ENCODE data around the gene RHOBTB1.
"Not testable (repeated sequence)": the region's sequence is repeated elsewhere in the genome, so short reads cannot be mapped to it uniquely, and the experiment has no call there.

RHOBTB1 gene

DNA sequence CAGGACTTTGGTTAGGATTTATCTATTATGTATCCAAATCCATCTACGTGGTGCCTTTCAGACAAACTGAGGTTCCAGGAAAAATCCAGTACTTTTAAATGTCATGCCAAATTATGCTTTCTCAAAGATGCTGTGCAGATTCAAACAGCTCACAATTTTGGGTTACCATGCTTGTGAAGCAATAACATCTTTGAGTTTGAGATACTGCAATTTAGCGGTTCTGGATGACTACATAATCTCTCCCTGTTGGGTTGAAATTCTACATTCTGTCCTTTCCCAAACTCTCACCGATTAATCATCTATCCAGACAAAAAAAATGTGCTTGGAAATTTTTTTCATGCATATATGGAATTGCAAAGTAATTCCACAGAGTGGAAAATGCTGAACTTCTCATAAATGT is 3.5 kb downstream of the RHOBTB1 start:
- no peak for DNase-seq

DNA sequence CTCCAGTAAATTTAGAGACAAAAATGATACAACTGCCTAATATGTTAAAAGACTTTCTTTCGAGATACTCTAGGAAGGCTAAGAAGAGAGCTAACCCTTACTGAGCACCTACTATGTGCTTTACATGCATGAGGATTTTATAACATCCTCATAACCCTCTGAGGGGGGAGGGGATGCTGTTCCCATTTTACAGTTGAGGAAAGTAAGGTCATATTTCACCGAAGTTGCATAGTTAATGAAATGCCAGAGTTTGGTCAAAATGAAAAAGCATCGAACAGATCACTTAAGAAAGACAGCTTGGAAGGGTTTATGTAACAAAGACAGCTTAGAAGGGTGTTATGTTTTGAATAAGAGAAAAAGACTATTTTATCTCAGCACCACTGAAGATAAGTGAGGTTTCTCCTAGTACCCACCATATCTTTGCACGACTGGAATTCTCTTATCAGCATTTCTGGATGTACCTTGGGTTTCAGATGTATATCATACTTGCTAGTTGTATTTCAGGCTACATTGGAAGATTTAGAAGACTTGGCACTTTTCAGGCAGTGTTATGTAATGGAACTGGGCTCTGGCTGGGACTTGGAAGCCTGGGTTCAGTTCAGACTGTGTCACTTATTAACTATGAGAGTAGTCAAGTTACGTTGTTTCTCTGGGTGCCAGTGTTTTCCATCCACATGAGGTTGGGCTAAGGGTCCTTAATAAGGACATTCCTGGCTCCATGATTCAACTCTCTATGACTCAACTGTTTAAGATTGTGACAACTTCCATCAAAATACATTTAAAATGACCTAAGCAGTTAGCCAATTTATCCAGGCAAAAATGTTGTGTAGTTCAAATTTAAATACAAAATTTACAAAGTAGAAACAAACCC is 6.0 kb downstream of the RHOBTB1 start:
- DNase-seq, result no peak

DNA sequence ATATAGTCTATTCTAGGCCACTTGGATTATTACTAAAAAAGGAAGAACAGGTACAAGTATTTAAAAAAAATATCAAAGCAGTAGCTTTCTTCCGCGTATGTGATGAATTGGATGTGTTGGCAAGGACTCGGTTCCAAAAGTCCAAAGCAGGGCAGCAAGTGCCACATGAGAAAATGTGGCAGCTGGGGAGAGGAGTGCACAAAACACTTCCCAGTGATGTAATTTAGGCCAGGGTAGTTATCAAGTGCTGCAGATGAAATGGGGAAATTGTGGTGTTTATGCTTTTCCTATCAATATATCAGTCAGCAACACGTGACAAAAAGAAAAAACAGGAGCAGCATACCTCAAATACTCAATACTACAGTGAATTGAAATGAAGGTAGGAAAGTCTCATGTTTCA is 7.0 kb downstream of the RHOBTB1 start:
- DNase-seq, result no peak

DNA sequence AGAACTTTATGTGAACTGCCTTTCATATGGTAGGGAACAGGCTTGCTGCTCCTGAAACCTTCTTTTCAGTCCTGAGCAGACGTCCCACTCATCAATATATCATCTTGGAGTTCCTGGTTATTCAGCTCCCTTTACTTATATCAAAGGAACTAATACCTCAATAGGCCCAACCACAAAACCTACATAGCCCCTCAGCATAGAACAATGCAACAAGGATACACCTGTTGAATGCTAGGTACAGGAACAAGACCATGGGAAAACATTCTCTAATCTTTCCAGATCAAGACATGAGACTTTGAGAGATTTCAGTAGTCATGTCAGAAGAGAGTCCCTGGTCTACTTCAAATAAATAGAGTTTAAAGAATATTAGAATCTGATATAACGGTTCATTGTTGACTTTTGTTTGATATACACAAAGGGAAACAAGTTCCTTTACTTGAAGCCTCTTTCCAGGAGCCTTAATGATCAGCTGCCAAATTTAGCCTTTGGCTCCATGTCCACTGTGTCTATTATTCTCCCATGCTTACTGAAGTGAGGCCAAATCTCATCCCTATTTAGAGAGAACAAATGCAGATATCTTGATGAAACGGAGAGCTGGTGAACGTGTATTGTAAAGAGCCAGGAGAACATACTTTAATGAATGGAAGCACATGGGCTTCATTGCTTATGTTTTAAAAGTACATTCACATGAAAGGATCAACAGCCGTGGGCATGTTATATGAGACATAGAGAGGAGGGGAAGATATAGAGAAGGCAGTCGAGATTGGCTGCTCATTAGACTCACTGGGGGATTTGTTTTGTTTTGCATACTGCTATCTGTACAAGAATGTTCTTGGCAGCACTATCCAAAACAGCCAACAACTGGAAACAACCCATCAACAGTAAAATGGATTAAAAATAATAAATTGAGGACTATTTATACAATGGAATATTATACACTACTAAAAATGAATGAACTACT is 9.5 kb downstream of the RHOBTB1 start:
- DNase-seq, result no peak

DNA sequence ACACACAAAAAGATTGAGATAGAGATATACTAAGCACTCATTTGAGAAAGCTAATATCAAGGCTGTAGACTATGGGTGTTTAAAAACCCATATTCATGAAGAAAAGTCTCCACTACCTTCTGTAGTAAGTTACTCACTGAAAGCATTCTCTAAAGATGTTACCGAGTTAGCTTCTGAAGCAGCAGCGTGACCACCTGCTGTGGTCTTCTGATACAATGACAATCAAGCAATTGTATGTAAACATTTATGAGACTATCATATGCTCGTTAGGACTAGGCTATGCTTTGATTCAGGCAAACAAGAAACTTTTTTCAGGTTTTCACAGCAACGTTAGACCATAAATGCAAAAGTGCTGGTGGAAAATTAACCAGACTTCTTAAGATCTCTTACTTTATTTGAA is 11.2 kb downstream of the RHOBTB1 start:
- DNase-seq, result no peak

DNA sequence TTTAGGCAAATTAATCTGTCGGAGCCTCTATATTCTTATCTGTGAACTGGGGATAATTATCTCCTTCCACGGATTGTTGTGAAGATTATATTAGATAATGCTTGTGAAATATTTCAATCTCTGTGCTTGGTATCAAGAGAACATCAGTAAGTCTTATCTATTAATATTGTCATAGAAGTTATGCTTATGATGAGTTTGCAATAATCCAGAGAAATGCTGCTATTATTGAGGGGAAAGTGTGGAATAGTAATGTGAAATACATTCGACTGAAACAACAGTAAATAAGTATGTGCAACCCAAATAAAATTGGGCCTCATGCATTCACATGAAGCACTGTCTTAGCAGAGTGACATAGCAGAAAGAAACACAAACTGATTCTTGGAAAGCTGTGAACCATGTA is 13.7 kb downstream of the RHOBTB1 start:
- DNase-seq, result no peak

DNA sequence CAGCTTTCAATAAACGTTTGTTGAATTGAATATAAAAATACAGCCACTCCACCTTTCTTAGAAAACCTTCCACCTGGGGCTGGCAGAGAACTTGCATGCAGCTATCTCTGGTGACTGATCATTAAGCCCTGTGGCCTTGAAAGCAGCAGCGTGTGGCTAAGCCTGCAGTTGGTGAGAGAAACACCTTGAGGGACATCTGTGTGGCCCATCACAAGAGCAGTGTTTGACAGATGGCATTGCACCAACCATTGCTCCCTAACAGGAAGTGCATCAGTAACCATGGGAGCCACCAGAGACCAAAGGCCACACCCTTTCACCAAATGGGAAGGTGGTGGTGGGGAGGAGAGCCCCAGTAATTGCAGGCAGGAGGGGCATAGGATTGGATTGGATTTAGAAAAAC is 22.4 kb downstream of the RHOBTB1 start:
- DNase-seq, result no peak

DNA sequence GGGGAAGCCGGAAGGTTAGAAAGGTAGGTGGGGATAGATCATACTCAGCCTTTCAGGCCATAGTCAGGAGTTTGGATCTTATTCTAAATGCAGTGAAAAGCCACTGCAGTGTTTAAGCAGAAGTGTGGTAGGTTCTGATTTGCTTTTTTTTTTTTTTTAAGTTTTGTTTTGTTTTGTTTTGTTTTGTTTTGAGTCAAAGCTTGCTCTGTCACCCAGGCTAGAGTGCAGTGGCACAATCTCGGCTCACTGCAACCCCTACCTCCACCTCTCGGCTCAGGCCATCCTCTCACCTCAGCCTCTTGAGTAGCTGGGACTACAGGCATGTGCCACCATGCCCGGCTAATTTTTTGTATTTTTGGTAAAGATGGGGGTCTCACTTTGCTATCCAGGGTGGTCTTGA is 23.5 kb downstream of the RHOBTB1 start:
- DNase-seq, result no peak

DNA sequence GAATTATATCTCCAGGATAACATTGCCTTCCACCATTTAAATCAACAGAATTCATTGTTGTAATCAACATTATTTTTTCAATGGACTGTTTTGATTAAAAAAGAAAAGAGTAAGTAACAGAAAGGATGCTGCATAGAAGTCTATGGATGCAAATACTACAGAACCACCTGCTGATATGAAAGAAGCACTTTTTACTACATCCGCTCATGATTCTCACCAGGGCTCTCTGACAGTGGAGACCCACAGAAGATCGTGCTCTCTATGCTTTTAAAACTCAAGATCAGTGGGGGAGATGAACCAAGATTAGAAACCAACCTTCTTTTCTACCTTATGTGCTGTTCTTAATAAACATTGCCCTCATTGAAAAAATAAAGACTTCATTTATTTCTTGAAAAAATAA is 24.4 kb downstream of the RHOBTB1 start:
- DNase-seq, result no peak

DNA sequence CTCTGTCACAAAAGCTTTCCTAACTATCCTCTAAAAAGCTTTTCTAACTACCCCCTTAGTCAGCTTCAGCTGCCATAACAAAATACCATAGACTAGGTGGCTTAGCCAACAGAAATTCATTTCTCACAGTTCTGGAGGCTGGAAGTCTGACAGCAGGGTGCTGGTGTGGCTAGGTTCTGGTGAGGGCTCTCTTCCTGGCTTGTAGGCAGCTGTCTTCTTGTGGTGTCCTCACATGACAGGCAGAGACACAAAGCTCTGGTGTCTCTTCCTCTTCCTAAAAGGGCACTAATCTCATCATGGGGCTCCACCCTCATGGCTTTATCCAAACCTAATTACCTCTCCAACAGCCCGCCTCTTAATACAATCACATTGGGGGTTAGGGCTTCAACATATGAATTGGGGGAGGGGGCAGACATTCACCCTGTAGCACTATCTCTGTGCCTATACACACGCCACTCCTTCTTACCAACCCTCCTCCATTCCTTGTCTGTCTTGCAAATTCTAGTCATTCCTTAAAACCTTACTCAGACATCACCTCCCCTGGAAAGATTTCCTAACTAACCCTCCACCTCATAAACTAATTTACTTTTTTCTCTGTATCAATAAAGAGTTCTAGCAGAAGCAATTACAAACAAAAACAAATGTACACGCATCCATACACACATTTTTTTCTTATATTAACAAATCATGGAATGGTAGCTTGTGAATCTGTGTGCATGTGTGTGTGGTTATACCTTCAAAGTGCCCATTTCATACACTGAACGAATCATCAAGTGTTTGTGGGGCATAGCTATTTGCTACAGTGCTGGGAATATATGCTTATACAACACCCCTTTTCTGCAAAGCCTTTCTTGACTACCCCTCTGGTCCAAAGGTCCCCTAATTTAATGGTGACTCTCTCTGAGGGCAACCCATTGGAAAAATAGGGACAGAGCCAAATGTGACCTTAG is 26.4 kb downstream of the RHOBTB1 start:
- no peak for DNase-seq

DNA sequence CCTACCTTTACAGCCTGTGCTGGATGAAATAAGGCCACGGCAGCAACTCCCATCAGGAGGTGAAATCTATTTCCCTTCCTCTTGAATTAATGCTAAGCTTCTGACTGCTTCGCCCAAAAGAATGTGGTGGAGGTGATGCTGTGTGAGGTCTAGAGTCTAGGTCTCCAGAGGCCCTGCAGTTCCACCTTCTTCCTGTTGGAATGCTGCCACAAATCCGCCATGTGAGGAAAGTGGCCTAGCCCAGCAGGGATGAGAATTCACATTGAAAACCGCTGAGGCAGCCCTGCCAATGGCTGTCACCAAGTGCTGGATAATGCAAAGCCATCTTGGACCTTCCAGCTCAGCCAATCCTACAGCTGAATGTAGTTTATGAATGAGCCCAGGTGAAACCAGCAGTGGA is 28.0 kb downstream of the RHOBTB1 start:
- no peak for DNase-seq

DNA sequence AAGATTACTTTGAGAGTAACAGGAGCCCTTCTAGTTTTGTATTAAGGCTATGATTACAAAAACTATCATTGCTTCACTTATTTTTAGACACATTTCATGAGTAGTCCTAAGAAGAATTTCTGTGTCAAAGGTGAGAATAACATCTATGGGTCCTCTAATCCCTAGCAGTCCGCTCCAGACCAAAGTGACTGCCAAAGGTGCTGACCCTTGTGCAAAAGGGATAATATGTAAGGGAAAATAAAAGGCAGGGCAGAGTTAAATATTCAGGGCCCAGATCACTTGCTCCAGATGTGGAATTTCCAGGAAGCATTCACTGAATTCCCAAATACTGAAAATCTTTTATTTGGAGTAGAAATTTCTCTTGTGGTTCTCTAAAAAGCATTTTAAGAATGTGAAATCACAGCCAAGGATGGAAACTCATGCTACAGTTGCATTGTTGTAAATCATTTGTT is 29.3 kb downstream of the RHOBTB1 start:
- DNase-seq, result no peak

DNA sequence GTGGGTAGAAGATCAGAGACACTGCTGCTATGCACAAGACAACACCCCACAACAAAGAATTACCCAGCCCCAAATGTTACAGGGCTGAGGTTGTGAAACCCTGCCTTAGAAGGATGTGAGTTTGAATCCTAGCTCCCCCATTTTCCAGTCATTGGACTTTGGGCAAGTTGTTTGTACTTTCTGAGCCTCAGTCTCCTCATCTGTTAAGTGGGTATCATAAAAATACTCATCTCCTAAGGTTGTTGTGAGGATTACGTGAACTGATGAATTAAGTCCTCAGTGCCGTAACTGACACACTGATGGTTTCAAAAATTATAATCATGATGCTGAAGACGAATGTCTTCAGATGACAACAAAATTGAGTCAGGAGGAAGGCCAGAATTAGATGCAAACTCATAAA is 30.3 kb downstream of the RHOBTB1 start:
- no peak for DNase-seq

DNA sequence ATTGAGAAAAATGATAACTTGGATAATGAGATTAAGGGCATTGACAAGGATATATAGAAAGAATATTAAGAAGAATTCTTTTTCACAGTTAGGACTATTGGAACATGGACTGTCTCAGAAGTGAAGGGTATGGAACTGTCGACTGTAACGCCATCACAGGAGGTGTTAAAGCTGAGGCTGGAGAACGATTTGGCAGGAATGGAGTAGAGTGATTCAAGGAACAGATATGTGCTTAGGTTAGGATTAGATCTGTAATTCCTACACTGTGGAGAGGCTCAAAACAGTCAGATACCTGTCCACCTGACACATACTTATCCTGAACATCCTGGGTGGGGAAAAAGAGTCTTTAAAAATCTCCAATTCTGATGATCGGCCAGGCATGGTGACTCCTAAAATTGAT is 30.9 kb downstream of the RHOBTB1 start:
- no peak for DNase-seq

DNA sequence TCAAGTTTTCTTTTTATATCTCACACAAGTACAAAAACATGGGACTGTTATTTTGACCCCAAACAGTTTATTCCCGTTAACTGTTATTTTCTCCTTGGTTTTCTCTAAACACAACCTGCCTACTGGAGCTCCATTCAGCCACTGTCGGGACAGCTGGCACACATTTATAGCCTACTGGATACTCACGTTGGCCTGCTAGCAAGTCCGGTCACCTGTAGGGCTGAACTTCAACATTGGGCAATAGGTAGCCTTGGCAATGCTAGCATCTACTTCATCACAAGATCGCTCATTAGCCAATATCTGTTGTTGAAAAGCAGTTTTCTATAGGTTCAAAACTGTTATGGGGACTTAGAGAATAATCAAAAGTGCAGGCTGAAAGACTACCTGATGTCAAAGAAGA is 32.3 kb downstream of the RHOBTB1 start:
- DNase-seq, result no peak

DNA sequence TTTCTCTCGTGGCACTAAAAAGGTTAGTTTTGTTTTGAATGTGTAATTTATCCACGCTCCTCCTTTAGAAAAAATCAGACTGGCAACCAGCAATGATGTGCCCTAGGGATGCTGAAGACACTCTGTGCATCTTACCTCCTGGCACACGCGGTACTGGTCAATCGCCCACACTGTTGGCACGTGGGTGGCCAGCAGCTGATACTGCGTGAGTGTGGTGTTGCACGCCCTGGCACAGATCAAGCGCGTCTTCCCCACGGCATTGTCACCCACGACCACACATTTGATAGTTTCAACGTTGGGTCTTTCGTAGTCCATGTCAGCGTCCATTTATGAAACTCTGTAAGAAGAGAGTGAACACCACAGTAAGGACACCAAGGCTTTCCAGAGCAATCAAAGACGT is 32.8 kb downstream of the RHOBTB1 start:
- DNase-seq, result no peak

DNA sequence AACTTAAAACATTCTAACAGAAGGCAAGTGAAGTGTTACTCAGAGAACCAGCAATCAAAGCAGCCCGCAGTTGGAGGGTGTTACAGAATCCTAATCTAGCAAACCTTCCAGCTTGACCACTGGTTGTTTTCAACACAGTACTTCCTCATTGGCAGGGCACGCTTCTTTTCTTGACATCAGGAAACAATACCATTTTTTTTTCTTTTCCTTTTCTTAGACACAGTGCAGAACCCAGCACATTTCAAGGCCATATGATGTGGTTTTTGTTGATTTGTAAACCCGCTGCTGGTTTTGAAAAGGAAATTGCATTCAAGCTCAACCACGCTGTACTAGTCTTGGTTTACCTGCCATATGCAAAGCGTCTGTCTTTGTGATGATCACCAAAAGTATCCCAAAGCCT is 33.4 kb downstream of the RHOBTB1 start:
- no peak for DNase-seq

DNA sequence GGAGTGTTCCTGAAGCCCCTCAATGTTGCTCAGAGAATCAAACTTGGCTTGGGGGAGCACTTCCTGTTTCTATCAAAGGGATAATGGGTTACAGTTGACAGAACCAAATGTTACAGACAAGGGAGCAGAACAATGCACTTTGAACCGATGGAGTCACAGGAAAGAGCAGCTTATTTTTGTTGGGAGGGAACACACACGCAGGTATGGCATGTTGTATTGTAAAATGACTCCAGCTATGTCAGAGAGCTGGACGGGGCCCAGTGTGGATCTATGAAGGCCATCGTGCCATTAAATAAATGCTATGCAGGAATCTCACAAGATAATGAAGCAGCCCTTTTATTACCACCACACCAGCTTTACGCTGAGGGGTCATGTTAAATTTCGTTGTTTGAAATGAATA is 35.1 kb downstream of the RHOBTB1 start:
- no peak for DNase-seq

DNA sequence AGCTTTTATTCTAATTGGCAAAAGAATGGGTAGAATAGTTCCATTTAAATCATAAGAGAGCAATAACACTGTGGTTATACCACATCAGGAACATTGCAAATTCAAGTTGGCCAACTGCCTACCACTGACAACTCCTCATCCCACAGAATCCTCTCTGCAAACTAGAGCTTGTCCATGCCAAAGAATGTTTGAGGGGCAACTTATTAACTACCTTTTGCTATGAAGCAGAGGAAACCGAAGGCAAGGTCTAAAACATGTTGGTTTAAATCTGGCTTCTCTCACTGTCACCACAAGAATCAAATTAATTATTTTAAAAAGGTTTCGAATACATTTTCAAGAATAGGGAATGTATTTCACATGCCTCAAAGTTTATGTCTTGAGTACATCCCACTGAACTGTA is 36.0 kb downstream of the RHOBTB1 start:
- DNase-seq, result no peak

DNA sequence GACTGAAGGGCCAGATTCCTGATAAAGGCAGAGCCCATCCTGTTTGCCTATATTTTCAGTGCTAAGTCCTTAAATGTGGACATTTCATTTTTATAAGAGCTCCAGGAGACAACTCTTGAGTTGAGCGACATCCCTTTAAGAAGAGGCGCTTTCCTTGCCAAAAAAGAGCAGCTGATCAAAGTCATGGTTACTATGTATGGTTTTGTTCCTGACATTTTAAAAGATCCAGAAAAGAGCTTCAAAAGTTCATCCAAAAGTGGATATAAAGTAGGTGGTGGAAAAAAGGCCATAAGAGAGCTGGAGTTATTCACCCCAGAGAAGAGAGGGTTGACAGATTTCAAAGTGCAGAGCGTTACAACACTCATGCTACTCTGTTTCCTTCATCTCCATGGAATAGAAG is 36.7 kb downstream of the RHOBTB1 start:
- DNase-seq, result no peak

DNA sequence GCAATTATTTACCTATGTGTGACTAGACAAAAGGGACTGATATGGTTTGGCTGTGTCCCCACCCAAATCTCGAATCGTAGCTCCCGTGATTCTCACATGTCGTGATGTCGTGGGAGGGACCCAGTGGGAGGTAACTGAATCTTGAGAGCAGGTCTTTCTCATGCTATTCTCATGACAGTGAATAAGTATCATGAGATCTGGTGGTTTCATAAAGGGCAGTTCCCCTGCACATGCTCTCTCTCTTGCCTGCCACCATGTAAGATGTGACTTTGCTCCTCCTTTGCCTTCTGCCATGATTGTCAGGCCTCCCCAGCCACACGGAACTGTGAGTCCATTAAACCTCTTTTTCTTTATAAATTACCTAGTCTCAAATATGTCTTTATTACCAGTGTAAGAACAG is 37.2 kb downstream of the RHOBTB1 start:
- not testable (repeated sequence) for DNase-seq

DNA sequence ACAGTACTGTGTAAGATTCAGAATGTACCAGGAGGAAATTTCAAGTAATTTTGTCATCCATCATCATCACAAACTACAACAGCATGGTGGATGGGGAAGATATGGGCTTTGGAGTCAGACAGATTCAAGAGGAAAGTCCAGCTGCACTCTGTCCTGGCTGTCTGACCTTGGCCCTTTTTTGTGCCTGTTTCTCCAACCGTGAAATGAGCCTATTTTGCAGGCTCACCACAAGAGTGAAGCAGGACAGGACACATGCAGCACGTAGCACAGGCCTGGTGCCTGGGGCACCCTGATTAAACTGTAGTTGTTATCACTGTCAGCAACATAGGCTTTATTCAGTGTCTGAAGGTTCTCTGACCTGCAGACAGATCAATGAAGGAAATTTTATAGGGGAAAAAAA is 37.6 kb downstream of the RHOBTB1 start:
- no peak for DNase-seq

DNA sequence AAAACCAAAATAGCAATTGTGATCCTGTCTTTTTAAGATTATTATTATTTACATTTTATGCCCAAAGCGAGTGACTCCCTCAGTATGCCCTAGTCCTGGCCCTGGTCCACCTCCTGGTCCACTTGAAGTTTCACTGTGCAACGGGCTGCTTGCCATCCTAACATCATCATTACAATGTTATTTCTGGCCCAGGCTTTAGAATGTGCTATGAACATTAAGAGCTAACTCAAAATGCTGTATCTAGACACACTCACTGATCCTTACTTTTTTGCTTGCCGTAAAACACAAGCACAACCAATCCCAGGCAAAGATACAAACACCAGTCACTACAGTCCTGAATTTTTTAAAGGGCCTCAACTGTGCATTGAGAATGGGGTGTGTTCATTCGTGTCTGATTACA is 38.4 kb downstream of the RHOBTB1 start:
- no peak for DNase-seq
